ENCODE measurements around the gene YIPF7.

DNA sequence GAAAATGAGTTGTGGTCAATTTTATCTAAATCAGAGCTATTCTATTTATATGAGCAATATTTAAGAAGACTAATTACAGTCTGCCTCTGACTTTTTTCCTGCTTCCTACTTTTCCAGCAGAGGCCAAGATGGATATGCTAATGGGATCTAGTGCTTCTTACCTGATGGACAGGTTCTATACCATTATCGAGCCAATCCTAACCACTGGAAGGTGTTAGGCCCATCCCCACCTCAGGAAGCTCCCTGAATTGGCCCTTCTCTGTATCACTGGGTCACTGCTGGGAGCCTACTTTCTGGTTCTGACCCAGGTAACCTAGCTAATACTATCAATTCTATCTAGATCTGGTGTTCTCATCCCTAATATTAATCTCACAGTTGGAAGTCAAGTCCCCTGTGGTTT, 577 bp upstream of the YIPF7 start:
- no peak for TF ChIP-seq EP300 (IDR thresholded peaks at IDR 0.05)
- TF ChIP-seq, protein P1, sequence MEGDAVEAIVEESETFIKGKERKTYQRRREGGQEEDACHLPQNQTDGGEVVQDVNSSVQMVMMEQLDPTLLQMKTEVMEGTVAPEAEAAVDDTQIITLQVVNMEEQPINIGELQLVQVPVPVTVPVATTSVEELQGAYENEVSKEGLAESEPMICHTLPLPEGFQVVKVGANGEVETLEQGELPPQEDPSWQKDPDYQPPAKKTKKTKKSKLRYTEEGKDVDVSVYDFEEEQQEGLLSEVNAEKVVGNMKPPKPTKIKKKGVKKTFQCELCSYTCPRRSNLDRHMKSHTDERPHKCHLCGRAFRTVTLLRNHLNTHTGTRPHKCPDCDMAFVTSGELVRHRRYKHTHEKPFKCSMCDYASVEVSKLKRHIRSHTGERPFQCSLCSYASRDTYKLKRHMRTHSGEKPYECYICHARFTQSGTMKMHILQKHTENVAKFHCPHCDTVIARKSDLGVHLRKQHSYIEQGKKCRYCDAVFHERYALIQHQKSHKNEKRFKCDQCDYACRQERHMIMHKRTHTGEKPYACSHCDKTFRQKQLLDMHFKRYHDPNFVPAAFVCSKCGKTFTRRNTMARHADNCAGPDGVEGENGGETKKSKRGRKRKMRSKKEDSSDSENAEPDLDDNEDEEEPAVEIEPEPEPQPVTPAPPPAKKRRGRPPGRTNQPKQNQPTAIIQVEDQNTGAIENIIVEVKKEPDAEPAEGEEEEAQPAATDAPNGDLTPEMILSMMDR (IDR thresholded peaks at IDR 0.05): no peak
